MM.1S (cell line): ENCODE results near the gene CARD11.

Experiments used
- DNase-seq: peaks from one replicate; pipeline ENCODE4 v3.0.0-alpha.2; 2015
- H2AFZ ChIP-seq: fragments of 300-600 bp; sonication (generic); 2 replicates; pipeline ENCODE4 v1.6.0; 2016; ENCODE audit warnings: antibody characterized with exemption, low read length
- H3F3A ChIP-seq: fragments of 300-600 bp; sonication (generic); 2 replicates; pipeline ENCODE4 v1.6.1; 2016; ENCODE audit warnings: mild to moderate bottlenecking, antibody characterized with exemption, low read length, moderate library complexity, mixed read lengths; ENCODE audit not compliant: insufficient read depth
- H3K27ac ChIP-seq: fragments of 300-600 bp; sonication (generic); 2 replicates; pipeline ENCODE4 v1.5.1; 2016; ENCODE audit warnings: mild to moderate bottlenecking, low read length
- H3K27me3 ChIP-seq: fragments of 300-600 bp; sonication (generic); replicated peaks from 2 replicates; pipeline ENCODE4 v1.6.0; 2016; ENCODE audit warnings: low read length; ENCODE audit not compliant: insufficient read depth
- H3K36me3 ChIP-seq: fragments of 300-600 bp; sonication (generic); replicated peaks from 2 replicates; pipeline ENCODE4 v1.6.1; 2016; ENCODE audit warnings: mild to moderate bottlenecking, low read length, mixed read lengths; ENCODE audit not compliant: insufficient read depth
- H3K4me1 ChIP-seq: fragments of 300-600 bp; sonication (generic); 2 replicates; pipeline ENCODE4 v1.6.1; 2016; ENCODE audit warnings: low read length, mixed read lengths
- H3K4me2 ChIP-seq: fragments of 300-600 bp; sonication (generic); 2 replicates; pipeline ENCODE4 v1.6.0; 2016; ENCODE audit warnings: low read depth, low read length
- H3K4me3 ChIP-seq: fragments of 300-600 bp; sonication (generic); 2 replicates; pipeline ENCODE4 v1.5.1; 2016; ENCODE audit warnings: low read length, mixed read lengths
- H3K79me2 ChIP-seq: fragments of 300-600 bp; sonication (generic); 2 replicates; pipeline ENCODE4 v1.6.1; 2016; ENCODE audit warnings: mixed run types, low read length, mixed read lengths
- H3K9ac ChIP-seq: fragments of 300-600 bp; sonication (generic); 2 replicates; pipeline ENCODE4 v1.6.1; 2016; ENCODE audit warnings: low read length, mixed read lengths
- H3K9me2 ChIP-seq: fragments of 300-600 bp; sonication (generic); replicated peaks from 2 replicates; pipeline ENCODE4 v1.6.1; 2016; ENCODE audit warnings: mild to moderate bottlenecking, low read length, mixed read lengths; ENCODE audit not compliant: insufficient read depth
- H3K9me3 ChIP-seq: fragments of 300-600 bp; sonication (generic); replicated peaks from 2 replicates; pipeline ENCODE4 v1.6.1; 2016; ENCODE audit warnings: mild to moderate bottlenecking, low read length, mixed read lengths; ENCODE audit not compliant: insufficient read depth
- H4K20me1 ChIP-seq: fragments of 300-600 bp; sonication (generic); 2 replicates; pipeline ENCODE4 v1.6.1; 2016; ENCODE audit warnings: mild to moderate bottlenecking, low read length, moderate library complexity, mixed read lengths; ENCODE audit not compliant: insufficient read depth
- CTCF ChIP-seq: fragments of 300-600 bp; sonication (generic); IDR thresholded peaks from 2 replicates; pipeline ENCODE4 v1.5.1; 2016; ENCODE audit warnings: antibody characterized with exemption, low read length, mixed read lengths
- EZH2 ChIP-seq: fragments of 300-600 bp; sonication (generic); optimal IDR thresholded peaks from 2 replicates; pipeline ENCODE3; 2017; ENCODE audit warnings: low read depth, mild to moderate bottlenecking, antibody characterized with exemption, low read length, mixed read lengths
- EZH2phosphoT487 ChIP-seq: fragments of 300-600 bp; sonication (generic); IDR thresholded peaks from 2 replicates; pipeline ENCODE4 v1.6.1; 2018; ENCODE audit warnings: antibody characterized with exemption, low read length

The CARD11 gene

GRCh38 chr7:2930310-2931033 lies 113.2 kb downstream of the CARD11 start:
- H3K27me3 ChIP-seq = no peaks in the 10 kb centered on the region
- no peak overlapping the region for H3K4me3 ChIP-seq
- H3F3A ChIP-seq = no peaks in the 10 kb centered on the region
- no peak overlapping the region for H3K4me2 ChIP-seq
- no peaks in the 10 kb centered on the region for H3K9me2 ChIP-seq
- no peaks in the 10 kb centered on the region for H3K9me3 ChIP-seq
- no peak for DNase-seq
- H3K9ac ChIP-seq = no peak overlapping the region
- TF ChIP-seq CTCF (no peak), EZH2phosphoT487 (no peak), EZH2 (no peak)
- no peaks in the 10 kb centered on the region for H3K4me1 ChIP-seq
- H3K79me2 ChIP-seq = no peaks in the 10 kb centered on the region
- no peak overlapping the region for H3K27ac ChIP-seq
- H4K20me1 ChIP-seq = no peaks in the 10 kb centered on the region
- no peak overlapping the region for H2AFZ ChIP-seq
- no peaks in the 10 kb centered on the region for H3K36me3 ChIP-seq

GRCh38 chr7:2929321-2930201 lies 114.1 kb downstream of the CARD11 start:
- TF ChIP-seq EZH2phosphoT487 (no peak), CTCF (no peak), EZH2 (no peak)
- Histone ChIP-seq H3K79me2 (no peaks in the 10 kb centered on the region), H2AFZ (no peak overlapping the region), H3F3A (no peaks in the 10 kb centered on the region), H3K9me2 (no peaks in the 10 kb centered on the region), H3K4me2 (no peak overlapping the region), H3K9ac (no peak overlapping the region), H4K20me1 (no peaks in the 10 kb centered on the region), H3K9me3 (no peaks in the 10 kb centered on the region), H3K4me3 (no peak overlapping the region), H3K27ac (no peak overlapping the region), H3K27me3 (no peaks in the 10 kb centered on the region), H3K36me3 (no peaks in the 10 kb centered on the region), H3K4me1 (no peaks in the 10 kb centered on the region)
- no peak for DNase-seq

GRCh38 chr7:2928613-2929311 lies 114.9 kb downstream of the CARD11 start:
- no peaks in the 10 kb centered on the region for H3K4me1 ChIP-seq
- H3F3A ChIP-seq = no peaks in the 10 kb centered on the region
- H3K36me3 ChIP-seq = no peaks in the 10 kb centered on the region
- TF ChIP-seq EZH2 = no peak
- TF ChIP-seq EZH2phosphoT487 = no peak
- TF ChIP-seq CTCF = no peak
- no peak for DNase-seq
- H3K27ac ChIP-seq = no peak overlapping the region
- H3K79me2 ChIP-seq = no peaks in the 10 kb centered on the region
- no peak overlapping the region for H3K9ac ChIP-seq
- H3K4me3 ChIP-seq = no peak overlapping the region
- no peaks in the 10 kb centered on the region for H3K9me2 ChIP-seq
- no peak overlapping the region for H2AFZ ChIP-seq
- no peaks in the 10 kb centered on the region for H3K9me3 ChIP-seq
- no peak overlapping the region for H3K4me2 ChIP-seq
- H3K27me3 ChIP-seq = no peaks in the 10 kb centered on the region
- H4K20me1 ChIP-seq = no peaks in the 10 kb centered on the region
